DMS53 (cell line): ENCODE measurements around the gene HIBADH.
"Not testable (repeated sequence)": the region's sequence is repeated elsewhere in the genome, so short reads cannot be mapped to it uniquely, and the experiment has no call there.

Source experiments
- DNase-seq: peaks from one replicate; lab custom pipeline; 2025; lab: John Stamatoyannopoulos, UW

HIBADH gene

GRCh38 chr7:27547401-27547800, 115.3 kb downstream of the HIBADH start:
- no peak for DNase-seq

GRCh38 chr7:27546610-27547009, 116.1 kb downstream of the HIBADH start:
- DNase-seq = peak; percentile 55

GRCh38 chr7:27535795-27536194, 126.9 kb downstream of the HIBADH start:
- no peak for DNase-seq

- DNase-seq = no peak
Observed at GRCh38 chr7:27533652-27534081, 129.0 kb downstream of the HIBADH start.

GRCh38 chr7:27532314-27532713, 130.4 kb downstream of the HIBADH start:
- no peak for DNase-seq

GRCh38 chr7:27527348-27527714, 135.4 kb downstream of the HIBADH start:
- no peak for DNase-seq

GRCh38 chr7:27526611-27527347, 135.9 kb downstream of the HIBADH start:
- no peak for DNase-seq

GRCh38 chr7:27526131-27526530, 136.6 kb downstream of the HIBADH start:
- no peak for DNase-seq

- no peak for DNase-seq
Observed at GRCh38 chr7:27523321-27523720, 139.4 kb downstream of the HIBADH start.

- no peak for DNase-seq
Observed at GRCh38 chr7:27522566-27522965, 140.1 kb downstream of the HIBADH start.

GRCh38 chr7:27520815-27521790, 141.6 kb downstream of the HIBADH start:
- DNase-seq = no peak

GRCh38 chr7:27519793-27520469, 142.8 kb downstream of the HIBADH start:
- no peak for DNase-seq

- no peak for DNase-seq
Observed at GRCh38 chr7:27518561-27519350, 143.9 kb downstream of the HIBADH start.

- DNase-seq = no peak
Observed at GRCh38 chr7:27516421-27516820, 146.3 kb downstream of the HIBADH start.

GRCh38 chr7:27515933-27516332, 146.8 kb downstream of the HIBADH start:
- DNase-seq = no peak

GRCh38 chr7:27514861-27515260, 147.8 kb downstream of the HIBADH start:
- DNase-seq = no peak

- DNase-seq = no peak
Observed at GRCh38 chr7:27513885-27514284, 148.8 kb downstream of the HIBADH start.

- DNase-seq = not testable (repeated sequence)
Observed at GRCh38 chr7:27511370-27511769, 151.3 kb downstream of the HIBADH start.

GRCh38 chr7:27510541-27510940, 152.1 kb downstream of the HIBADH start:
- no peak for DNase-seq

GRCh38 chr7:27501879-27502278, 160.8 kb downstream of the HIBADH start:
- not testable (repeated sequence) for DNase-seq

- DNase-seq = no peak
Observed at GRCh38 chr7:27501001-27501400, 161.7 kb downstream of the HIBADH start.

- no peak for DNase-seq
Observed at GRCh38 chr7:27492224-27492623, 170.5 kb downstream of the HIBADH start.
